Lung microvascular endothelial cell (primary cell): Measurements from ENCODE around the gene KCNH6. TPM values are rescaled to one million over a fixed set of nuclear protein-coding genes. Genes with fewer than 3 reads are reported as not detected.
A peak's percentile ranks its signal among the peaks of the same experiment; 100 is the strongest.

Experiments used
- DNase-seq, 2 donors: peaks; one replicate each; pipeline versions ENCODE4 v3.0.0 to v3.0.0-alpha.2; 2010; ENCODE audit warnings: low read depth in 2 of 2
- total RNA-seq: library from RNA; depleted of rRNA; stranded (reverse); fragments of >200 nt; gene quantifications from 2 replicates; pipeline ENCODE4 v1.2.1, GENCODE V29; 2014

Gene KCNH6
- total RNA-seq, 1 donor from 2014 or later = 0.20 TPM

- no peak for DNase-seq
Observed at GRCh38 chr17:63534078-63534570, 11.0 kb downstream of the KCNH6 start.

- no peak for DNase-seq
Observed at GRCh38 chr17:63534816-63535455, 11.8 kb downstream of the KCNH6 start.

GRCh38 chr17:63535640-63536039 is 12.5 kb downstream of the KCNH6 start:
- no peak for DNase-seq

DNA sequence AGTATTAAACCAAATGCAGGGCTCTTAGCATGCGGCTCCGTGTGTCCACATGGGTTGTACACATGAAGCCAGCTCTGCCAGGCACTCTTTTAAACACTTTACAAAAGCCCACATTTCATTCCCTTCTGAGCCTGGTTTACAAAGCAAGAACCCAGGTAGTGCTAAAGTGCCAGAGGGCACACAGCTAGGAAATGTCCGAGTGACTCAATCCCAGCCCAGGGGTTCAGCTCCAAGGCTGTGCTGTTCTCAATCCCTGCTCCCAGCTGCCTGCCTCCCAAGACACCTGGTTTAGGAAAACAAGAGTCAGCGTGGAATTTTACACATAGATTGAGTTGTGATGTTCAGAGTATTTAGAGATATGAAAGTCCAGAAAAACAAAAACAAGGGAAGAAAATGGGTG is 13.8 kb downstream of the KCNH6 start:
- no peak for DNase-seq

- no peak for DNase-seq
Observed at GRCh38 chr17:63537991-63538692, 15.0 kb downstream of the KCNH6 start.

DNA sequence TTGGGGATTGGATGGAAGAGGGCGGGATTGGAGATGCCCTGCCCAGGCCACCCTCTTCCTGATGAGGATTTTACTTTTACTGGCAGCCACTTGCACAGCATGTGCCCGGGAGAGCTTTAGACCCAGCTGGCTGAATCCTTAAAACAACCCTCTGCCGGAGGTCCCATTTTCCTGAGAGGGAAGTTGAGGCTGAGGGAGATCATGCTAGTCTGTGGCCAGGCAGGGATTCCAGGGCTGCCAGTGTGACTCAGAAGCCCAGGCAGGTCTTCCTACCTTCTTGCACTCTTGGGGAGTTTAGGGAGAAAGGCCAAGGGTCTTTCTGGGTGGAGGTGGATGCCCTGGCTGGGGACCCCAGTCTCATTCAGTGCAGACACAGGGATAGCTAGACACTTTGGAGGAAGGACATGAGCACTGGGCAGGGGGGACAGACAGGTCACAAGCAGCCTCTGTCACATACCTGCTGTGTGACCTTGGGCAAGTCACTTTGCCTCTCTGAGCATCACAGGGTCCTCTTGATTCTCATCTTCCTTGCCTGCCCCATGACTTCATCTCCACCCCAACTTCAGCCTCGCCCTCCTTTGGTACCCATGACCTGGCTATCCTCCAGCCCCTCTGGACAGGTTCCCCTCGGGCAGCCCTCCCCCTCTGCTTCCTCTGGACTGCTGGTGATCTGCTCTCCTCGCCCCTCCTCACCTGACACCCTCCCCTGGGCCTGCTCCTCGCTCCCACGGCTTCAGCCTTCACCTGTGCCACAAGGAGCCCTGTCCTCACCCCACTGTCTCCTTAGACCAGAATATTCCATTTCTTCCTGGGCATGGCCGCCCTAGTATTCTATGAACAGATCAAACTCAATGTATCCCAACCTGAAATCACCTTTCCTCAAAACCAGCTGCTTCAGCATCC is 15.8 kb downstream of the KCNH6 start:
- DNase-seq = no peak

DNA sequence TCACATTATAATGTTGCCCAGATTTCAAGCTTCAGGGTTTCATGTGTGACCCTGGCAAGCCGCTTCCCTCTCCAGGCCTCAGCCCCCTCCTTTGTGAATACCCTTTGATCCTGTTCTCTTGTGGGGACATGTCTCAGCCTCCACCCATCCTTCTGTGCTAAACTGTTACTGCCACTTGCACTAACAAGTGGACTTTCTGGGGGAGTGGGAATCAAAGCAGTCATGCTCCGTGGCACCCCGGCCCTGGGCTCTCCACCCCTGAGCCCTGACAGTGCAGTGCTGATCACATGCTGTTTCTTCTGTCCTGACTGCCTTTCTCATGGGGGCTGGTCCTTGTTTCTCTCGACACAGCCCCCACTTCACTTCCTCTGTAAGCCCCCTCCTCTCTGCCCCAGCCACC is 17.4 kb downstream of the KCNH6 start:
- no peak for DNase-seq

DNA sequence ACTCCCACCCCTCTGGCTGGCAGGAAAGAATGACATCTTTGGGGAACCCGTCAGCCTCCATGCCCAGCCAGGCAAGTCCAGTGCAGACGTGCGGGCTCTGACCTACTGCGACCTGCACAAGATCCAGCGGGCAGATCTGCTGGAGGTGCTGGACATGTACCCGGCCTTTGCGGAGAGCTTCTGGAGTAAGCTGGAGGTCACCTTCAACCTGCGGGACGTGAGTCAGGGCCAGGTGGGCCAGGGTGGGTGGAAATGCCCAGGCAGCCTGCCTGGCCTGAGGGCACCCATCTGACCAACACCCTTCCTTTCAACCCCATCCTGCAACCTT is 19.0 kb downstream of the KCNH6 start:
- no peak for DNase-seq

- DNase-seq = no peak
Observed at GRCh38 chr17:63542942-63543821, 20.0 kb downstream of the KCNH6 start.

GRCh38 chr17:63543822-63544420 is 20.8 kb downstream of the KCNH6 start:
- DNase-seq = no peak

GRCh38 chr17:63544467-63545301 is 21.5 kb downstream of the KCNH6 start:
- no peak for DNase-seq

- no peak for DNase-seq
Observed at GRCh38 chr17:63546308-63547082, 23.3 kb downstream of the KCNH6 start.

- DNase-seq = no peak
Observed at GRCh38 chr17:63547083-63547523, 23.9 kb downstream of the KCNH6 start.

- peak in 1 of 2 donors; percentile 13 for DNase-seq
Observed at GRCh38 chr17:63549289-63549945, 26.3 kb downstream of the KCNH6 start.

GRCh38 chr17:63549946-63550816 is 27.0 kb downstream of the KCNH6 start, which contains the start of gene DCAF7:
TSS of gene DCAF7 (plus strand) at chr17:63550477. CDS start at chr17:63550678, 201 bp downstream.
- peak; percentile 100 for DNase-seq

GRCh38 chr17:63550817-63551639 is 27.9 kb downstream of the KCNH6 start:
- DNase-seq = peak; percentile 55
